ENCODE results near the gene SGIP1. TPM values are rescaled to one million over a fixed set of nuclear protein-coding genes. Genes with fewer than 3 reads are reported as not detected.
"Not testable (repeated sequence)": the region's sequence is repeated elsewhere in the genome, so short reads cannot be mapped to it uniquely, and the experiment has no call there.

The SGIP1 gene
- total RNA-seq, 2 experiments from 2014 or later = 0.07 TPM; not detected in 1

- H3K36me3 Mint-ChIP-seq (ENCODE audit: low read depth) = no peaks in the 10 kb centered on the region
- CTCF ChIA-PET = interaction anchor here (0.7 kb wide), 1 partner anchor 799 kb away, joined by 3 read pairs; no protein-coding TSS in a partner anchor
Measured at GRCh38 chr1:66791621-66792610, 258.0 kb downstream of the SGIP1 start.

GRCh38 chr1:66795839-66796238 lies 261.9 kb downstream of the SGIP1 start:
- H3K9me3 Mint-ChIP-seq; H3K4me1 Mint-ChIP-seq (ENCODE audit: low read depth); H3K36me3 Mint-ChIP-seq (ENCODE audit: low read depth); H3K4me3 Mint-ChIP-seq; H3K27me3 Mint-ChIP-seq (ENCODE audit: low read depth); H3K27ac Mint-ChIP-seq; CTCF ChIA-PET; DNase-seq: not testable (repeated sequence)
- intact Hi-C loops (cut with micrococcal nuclease) = loop anchor here (5.0 kb wide), 1 partner anchor 61 kb away; no protein-coding TSS in a partner anchor

More at GRCh38 chr1:66791621-66792610, 258.0 kb downstream of the SGIP1 start:
- H3K27me3 Mint-ChIP-seq (ENCODE audit: low read depth) = no peaks in the 10 kb centered on the region
- peaks cover 23% of the 10 kb centered on the region for H3K4me1 Mint-ChIP-seq (ENCODE audit: low read depth)
- DNase-seq = no peak
- peaks cover 1% of the 10 kb centered on the region for H3K9me3 Mint-ChIP-seq
- H3K4me3 Mint-ChIP-seq = no peak overlapping the region
- H3K27ac Mint-ChIP-seq = no peak overlapping the region
- intact Hi-C loops (cut with micrococcal nuclease) = no loop called here

Small RNAs within 50 kb of the gene (microRNA-seq; reads per million reads assigned to microRNA genes)
- gene MIR3117 (ENCODE audit: borderline microRNAs expressed, borderline replicate concordance) = not detected

Other genes with a start within 250 kb of the SGIP1 start
- gene DYNLT5, start 218.3 kb downstream of the SGIP1 start, total RNA-seq = not detected